Stimulated activated naive CD8-positive, alpha-beta T cell treated with anti-CD3 and anti-CD28 coated beads, Interleukin-15, Interleukin-2, amounts not matched to agents 100 U/mL and 50 U/mL, for 24 hours (primary cell): Measurements from ENCODE around the gene DNAJC19.
"Not testable (repeated sequence)": the region's sequence is repeated elsewhere in the genome, so short reads cannot be mapped to it uniquely, and the experiment has no call there.

Experiments used
- ATAC-seq: fragments of 150-1000 bp; cut with Tn5 transposase; one replicate; pipeline ENCODE4 v1.10.0; 2021
- DNase-seq: peaks from one replicate; pipeline ENCODE4 v3.0.0; 2021

The DNAJC19 gene

GRCh38 chr3:180989291-180990163 lies at the start of gene DNAJC19:
DNAJC19 (minus strand) TSS chr3:180989736; CDS start chr3:180989602, 134 bp downstream.
- peak; percentile 97 for ATAC-seq

GRCh38 chr3:181030948-181031347 lies 41.4 kb upstream of the DNAJC19 start:
- DNase-seq (no peak), ATAC-seq (no peak)

More at GRCh38 chr3:180989291-180990163, at the start of gene DNAJC19:
- DNase-seq: peak; percentile 86

DNA sequence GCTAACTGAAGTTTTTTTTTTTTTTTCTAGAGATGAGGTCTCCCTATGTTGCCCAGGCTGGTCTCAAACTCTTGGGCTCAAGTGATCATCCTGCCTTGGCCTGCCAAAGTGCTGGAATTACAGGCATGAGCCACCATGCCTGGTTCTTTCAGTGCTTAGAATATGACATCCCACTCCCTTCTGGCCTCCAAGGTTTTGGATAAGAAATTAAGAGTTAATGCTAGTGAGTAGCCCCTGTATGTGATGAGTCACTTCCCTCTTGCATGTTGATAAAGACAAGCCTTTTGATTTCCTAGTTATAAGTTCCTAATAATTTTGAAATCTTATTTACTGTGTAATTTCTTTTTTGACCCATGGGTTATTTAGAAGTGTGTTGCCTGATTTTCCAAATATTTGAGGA lies 35.7 kb upstream of the DNAJC19 start:
- no peak for DNase-seq
- ATAC-seq: no peak

GRCh38 chr3:181017690-181018089 lies 28.2 kb upstream of the DNAJC19 start:
- DNase-seq (no peak), ATAC-seq (no peak)

- DNase-seq: peak; percentile 27
- peak; percentile 79 for ATAC-seq
Measured at GRCh38 chr3:181009225-181009624, 19.7 kb upstream of the DNAJC19 start.

DNA sequence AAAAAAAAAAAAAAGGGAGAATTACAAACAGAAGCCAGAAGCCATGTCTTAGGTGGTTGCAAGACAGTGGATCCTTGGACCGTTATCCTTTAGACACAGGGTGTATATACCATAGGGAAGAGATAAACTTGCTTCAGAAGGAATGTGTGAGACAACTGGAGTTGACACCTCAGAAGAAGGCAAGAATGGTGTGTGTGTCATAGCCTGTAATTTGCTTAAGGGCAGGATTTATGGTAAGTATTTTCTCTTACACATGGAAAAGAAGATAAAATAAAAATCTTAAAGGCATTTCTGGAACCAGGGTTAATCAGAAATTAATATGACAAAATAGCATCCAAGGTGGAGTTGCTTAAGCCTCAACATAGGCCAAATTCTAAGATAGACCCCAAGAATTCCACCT lies 19.3 kb upstream of the DNAJC19 start:
- ATAC-seq (no peak), DNase-seq (no peak)

GRCh38 chr3:181007262-181007661 lies 17.7 kb upstream of the DNAJC19 start:
- no peak for DNase-seq
- no peak for ATAC-seq

GRCh38 chr3:181006541-181006940 lies 17.0 kb upstream of the DNAJC19 start:
- no peak for DNase-seq
- no peak for ATAC-seq

- DNase-seq, ATAC-seq: not testable (repeated sequence)
Measured at GRCh38 chr3:181003469-181003868, 13.9 kb upstream of the DNAJC19 start.

DNA sequence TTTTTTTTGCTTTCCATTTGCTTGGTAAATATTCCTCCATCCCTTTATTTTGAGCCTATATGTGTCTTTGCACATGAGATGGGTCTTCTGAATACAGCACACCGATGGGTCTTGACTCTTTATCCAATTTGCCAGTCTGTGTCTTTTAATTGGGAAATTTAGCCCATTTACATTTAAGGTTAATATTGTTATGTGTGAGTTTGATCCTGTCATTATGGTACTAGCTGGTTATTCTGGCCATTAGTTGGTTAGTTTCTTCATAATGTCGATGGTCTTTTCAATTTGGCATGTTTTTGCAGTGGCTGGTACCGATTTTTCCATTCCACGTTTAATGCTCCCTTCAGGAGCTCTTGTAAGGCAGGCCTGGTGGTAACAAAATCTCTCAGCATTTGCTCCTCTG lies 12.8 kb upstream of the DNAJC19 start:
- DNase-seq, ATAC-seq: not testable (repeated sequence)

DNA sequence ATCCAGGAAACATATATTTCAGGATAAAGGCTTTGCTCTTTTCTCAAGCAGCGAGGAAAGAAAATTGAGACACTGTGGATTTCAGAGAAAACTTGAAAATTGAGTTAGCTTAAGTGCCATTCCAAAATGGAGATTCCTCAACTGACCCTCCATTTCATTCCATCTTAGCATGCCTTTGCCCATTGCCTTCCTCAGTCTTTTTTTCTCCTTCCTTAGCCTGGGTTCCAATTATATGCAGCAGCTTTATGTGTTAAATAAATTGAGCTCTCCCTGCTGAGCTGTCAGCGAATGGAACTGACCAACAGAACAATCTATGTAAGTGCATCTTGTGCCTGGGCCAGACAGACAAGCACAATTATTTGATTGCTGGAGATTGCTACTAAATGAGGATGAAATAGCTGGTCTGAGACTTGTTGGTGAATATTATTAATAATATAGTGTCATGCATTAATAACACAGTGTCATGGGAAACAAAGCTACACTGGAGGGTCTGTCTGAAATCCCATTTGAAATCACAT lies 6.9 kb upstream of the DNAJC19 start:
- no peak for ATAC-seq

DNA sequence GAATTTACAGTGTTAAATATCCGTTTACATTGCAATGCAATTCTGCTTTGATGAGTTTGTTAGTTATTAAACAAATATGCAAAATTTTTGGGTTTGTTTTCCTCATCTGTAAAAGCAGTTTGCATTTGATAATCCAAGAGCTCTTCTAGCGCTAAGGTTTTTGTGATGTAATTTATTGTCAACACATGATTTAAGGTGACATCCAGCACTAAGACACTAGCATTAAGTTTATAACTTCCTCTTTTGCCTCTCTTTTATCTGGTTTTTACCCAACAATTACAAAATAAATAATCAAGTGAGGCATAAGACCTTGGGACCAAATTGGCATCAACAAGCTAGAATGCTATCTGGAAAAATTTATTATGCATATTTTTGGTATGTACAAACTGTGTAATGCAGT lies 969 bp upstream of the DNAJC19 start:
- no peak for ATAC-seq

More for the DNA sequence above, 6.9 kb upstream of the DNAJC19 start:
- DNase-seq: no peak

DNA sequence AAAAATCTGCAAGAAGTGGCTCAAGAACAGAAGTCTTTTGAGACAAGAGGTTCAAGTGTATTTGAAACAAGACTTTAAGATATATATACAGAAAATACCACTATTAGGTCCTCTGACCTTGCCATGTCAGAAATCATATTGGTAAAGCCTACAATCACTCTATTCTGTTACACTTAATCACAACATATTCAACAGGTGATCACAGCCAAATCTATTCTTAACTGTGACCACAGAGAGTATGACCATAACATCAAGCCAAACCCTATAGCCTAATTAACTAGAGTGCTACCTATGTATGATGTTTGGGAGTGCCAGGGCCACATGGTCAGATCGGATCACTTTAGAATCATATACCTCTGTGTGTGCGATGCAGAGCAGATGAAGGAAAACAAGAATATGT lies 2.2 kb downstream of the DNAJC19 start:
- ATAC-seq (no peak), DNase-seq (no peak)

More for the DNA sequence above, 969 bp upstream of the DNAJC19 start:
- DNase-seq: no peak

- DNase-seq, ATAC-seq: not testable (repeated sequence)
Measured at GRCh38 chr3:180986366-180986765, 3.2 kb downstream of the DNAJC19 start.

- DNase-seq (no peak), ATAC-seq (no peak)
Measured at GRCh38 chr3:180983136-180983535, 6.4 kb downstream of the DNAJC19 start.

GRCh38 chr3:180981912-180982311 lies 7.6 kb downstream of the DNAJC19 start:
- no peak for ATAC-seq
- no peak for DNase-seq

- ATAC-seq (no peak), DNase-seq (no peak)
Measured at GRCh38 chr3:180980611-180981010, 8.9 kb downstream of the DNAJC19 start.

DNA sequence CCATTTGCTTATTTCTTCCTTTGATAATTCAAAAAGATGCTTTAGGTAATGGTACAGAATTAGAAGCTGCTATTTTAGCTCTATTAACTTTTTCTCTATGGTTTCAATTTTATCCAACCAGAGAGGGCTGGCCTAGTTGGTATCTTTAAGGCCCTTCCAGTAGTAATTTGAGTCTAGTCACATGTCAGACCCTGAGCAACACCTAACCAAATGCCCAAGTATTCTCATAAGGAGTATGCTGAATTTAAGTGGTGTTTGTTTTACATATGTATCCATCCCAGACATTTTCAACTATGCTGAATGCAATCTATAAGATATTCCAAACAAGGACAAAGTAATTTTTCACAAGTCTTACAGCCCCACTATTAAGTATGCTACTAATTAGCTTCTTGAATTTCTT lies 9.6 kb downstream of the DNAJC19 start:
- DNase-seq: no peak
- no peak for ATAC-seq

DNA sequence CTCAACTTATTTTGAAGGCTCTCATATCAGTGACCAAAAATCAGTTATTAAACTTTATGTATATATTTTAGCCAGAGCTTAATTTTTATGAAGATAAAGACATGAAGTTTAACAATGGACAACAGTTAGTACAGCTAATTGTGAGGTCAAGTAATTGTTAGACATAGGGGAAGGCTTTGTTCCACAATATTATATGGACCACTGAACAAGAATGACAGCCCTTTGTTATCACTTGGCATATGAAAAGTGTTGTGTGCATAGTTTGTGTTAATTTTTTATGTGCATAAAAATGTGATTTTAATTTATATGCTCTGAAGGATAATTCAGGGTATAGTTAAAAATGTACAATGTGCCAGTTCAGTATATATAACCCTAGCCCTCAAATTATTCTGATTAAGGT lies 12.0 kb downstream of the DNAJC19 start:
- ATAC-seq (no peak), DNase-seq (no peak)

DNA sequence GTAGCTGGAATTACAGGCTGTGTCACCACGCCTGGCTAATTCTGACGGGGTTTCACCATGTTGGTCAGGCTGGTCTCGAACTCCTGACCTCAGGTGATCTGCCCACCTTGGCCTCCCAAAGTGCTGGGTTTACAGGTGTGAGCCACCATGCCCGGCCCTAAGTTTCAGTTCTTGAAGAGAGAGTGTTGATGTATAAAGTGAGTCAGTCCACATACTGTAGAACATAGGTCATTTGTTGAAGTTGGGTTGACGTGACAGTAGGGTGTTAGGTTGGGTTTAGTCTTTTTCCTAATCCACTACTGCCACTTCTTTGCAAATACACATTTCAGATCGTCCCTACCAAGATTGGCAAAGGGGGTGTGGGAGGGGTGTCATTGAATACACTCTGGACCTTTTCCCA lies 15.2 kb downstream of the DNAJC19 start:
- DNase-seq: no peak
- ATAC-seq: no peak

GRCh38 chr3:180973543-180973942 lies 16.0 kb downstream of the DNAJC19 start:
- DNase-seq (no peak), ATAC-seq (no peak)

- DNase-seq: no peak
- ATAC-seq: no peak
Measured at GRCh38 chr3:180970931-180971330, 18.6 kb downstream of the DNAJC19 start.

GRCh38 chr3:180962530-180962929 lies 27.0 kb downstream of the DNAJC19 start:
- no peak for DNase-seq
- no peak for ATAC-seq

GRCh38 chr3:180961552-180961951 lies 28.0 kb downstream of the DNAJC19 start:
- DNase-seq: no peak
- ATAC-seq: no peak
